Subcutaneous adipose tissue (tissue), 4 donors: ENCODE results near the gene FGF4. TPM values are rescaled to one million over a fixed set of nuclear protein-coding genes. Genes with fewer than 3 reads are reported as not detected.

Source experiments
- CTCF ChIP-seq: fragments of 450-650 bp; IDR thresholded peaks from one replicate; pipeline ENCODE4 v1.5.1; 2016; ENCODE audit warnings: low read depth, mild to moderate bottlenecking, control low read depth, antibody characterized with exemption, moderate library complexity
- total RNA-seq, 4 donors: library from RNA; depleted of rRNA; stranded (reverse); fragments of >200 nt; gene quantifications; one replicate each; pipeline ENCODE4 v1.1.0, GENCODE V29; 2016

The FGF4 gene
- total RNA-seq, 4 donors from 2014 or later = not detected

- no peak for TF ChIP-seq CTCF
Observed at GRCh38 chr11:69787457-69787856, 12.3 kb upstream of the FGF4 start.

GRCh38 chr11:69781241-69781640 is 6.1 kb upstream of the FGF4 start:
- no peak for TF ChIP-seq CTCF

- no peak for TF ChIP-seq CTCF
Observed at GRCh38 chr11:69778373-69778772, 3.2 kb upstream of the FGF4 start.

GRCh38 chr11:69774354-69775162 is 583 bp downstream of the FGF4 start:
- no peak for TF ChIP-seq CTCF

GRCh38 chr11:69773626-69774353 is 1.4 kb downstream of the FGF4 start:
- no peak for TF ChIP-seq CTCF

- no peak for TF ChIP-seq CTCF
Observed at GRCh38 chr11:69771466-69771865, 3.7 kb downstream of the FGF4 start.

GRCh38 chr11:69770540-69770939 is 4.6 kb downstream of the FGF4 start:
- TF ChIP-seq CTCF = no peak
